Upper lobe of left lung (tissue), 6 donors: ENCODE results near the gene RAC3. TPM values are rescaled to one million over a fixed set of nuclear protein-coding genes. Genes with fewer than 3 reads are reported as not detected.

ENCODE experiments used
- ATAC-seq, 2 donors: fragments of 200-7000 bp; cut with Tn5 transposase; one replicate each; pipeline ENCODE4 v1.9.1; 2022; ENCODE audit warnings: mild to moderate bottlenecking in 2 of 2, moderate library complexity in 2 of 2; ENCODE audit not compliant: low FRiP score in 2 of 2
- DNase-seq, 2 donors: peaks; one replicate each; pipeline ENCODE4 v3.0.0-alpha.2; 2019 to 2020
- H3K27ac ChIP-seq, 4 donors: fragments of 200-600 bp; sonication (generic); one replicate each; pipeline ENCODE4 v1.5.1; 2016 to 2019
- H3K27me3 ChIP-seq, 4 donors: fragments of 200-600 bp; sonication (generic); one replicate each; pipeline ENCODE4 v1.5.1; 2017 to 2019
- H3K36me3 ChIP-seq, 4 donors: fragments of 200-600 bp; sonication (generic); one replicate each; pipeline ENCODE4 v1.5.1; 2016 to 2019
- H3K4me1 ChIP-seq, 4 donors: fragments of 200-600 bp; sonication (generic); one replicate each; pipeline ENCODE4 v1.5.1; 2018 to 2019
- H3K4me3 ChIP-seq, 4 donors: fragments of 200-600 bp; sonication (generic); one replicate each; pipeline ENCODE4 v1.5.1; 2017 to 2019; ENCODE audit warnings: mild to moderate bottlenecking in 2 of 4, moderate library complexity in 1 of 4
- H3K9me3 ChIP-seq, 4 donors: fragments of 200-600 bp; sonication (generic); one replicate each; pipeline ENCODE4 v1.5.1; 2018 to 2019
- CTCF ChIP-seq, 6 experiments: fragments of 450-650 bp in 4 of 6; fragments of 200-600 bp in 2 of 6; sonication (generic) in 2 of 6; IDR thresholded peaks; one replicate each; pipeline ENCODE4 v1.5.1; 2016 to 2019; ENCODE audit warnings: antibody characterized with exemption in 6 of 6
- EP300 ChIP-seq, 4 donors: sonication (generic); formaldehyde crosslinking; IDR thresholded peaks; one replicate each; pipeline ENCODE4 v1.5.1; 2017; ENCODE audit warnings: antibody characterized with exemption in 4 of 4, control low read depth in 2 of 4
- POLR2A ChIP-seq, 4 donors: fragments of 450-650 bp; IDR thresholded peaks; one replicate each; pipeline ENCODE4 v1.5.1; 2016 to 2017; ENCODE audit warnings: antibody characterized with exemption in 4 of 4, mild to moderate bottlenecking in 2 of 4
- POLR2AphosphoS5 ChIP-seq, 2 donors: sonication (generic); formaldehyde crosslinking; IDR thresholded peaks; one replicate each; pipeline ENCODE4 v1.5.1; 2017; ENCODE audit warnings: antibody characterized with exemption in 2 of 2
- WGBS, 2 donors: methylation state at CpG; one replicate each; pipeline ENCODE4 v1.1.5; 2017 to 2018; 5-methylcytosine and 5-hydroxymethylcytosine counted together
- total RNA-seq, 6 donors: library from RNA; depleted of rRNA in 4 of 6; stranded (reverse); fragments of >200 nt in 4 of 6; gene quantifications; one replicate each; pipeline versions ENCODE4 v1.1.0 to v1.2.1, GENCODE V29; 2016 to 2021
- donor health status: DM: no; HTN: no; CAD: no; lungs with moderate emphysema.
- donor health status: DM: no; HTN: yes; CAD: no; lungs with severe emphysema.

The RAC3 gene
- total RNA-seq, 6 donors from 2014 or later = 3.0 to 12.6 (median 7.1) TPM

- Histone ChIP-seq H3K36me3 (peaks cover 0 to 13% (median 8%) of the 10 kb centered on the region in 4 donors), H3K4me3 (no peak overlapping the region), H3K4me1 (peaks cover 15 to 51% (median 41%) of the 10 kb centered on the region in 4 donors), H3K27ac (no peak overlapping the region), H3K9me3 (no peaks in the 10 kb centered on the region), H3K27me3 (no peaks in the 10 kb centered on the region)
- ATAC-seq (no peak), DNase-seq (peak in 1 of 2 donors; percentile 59)
- TF ChIP-seq POLR2AphosphoS5 (IDR thresholded peaks at IDR 0.05) (no peak), POLR2A (IDR thresholded peaks at IDR 0.05) (no peak), EP300 (IDR thresholded peaks at IDR 0.05) (no peak), CTCF (IDR thresholded peaks at IDR 0.05) (no peak)
- WGBS, 2 donors = 92 to 93% methylated on average over 24 to 27 of the region's 28 CpGs
Measured at GRCh38 chr17:81996232-81996756, 35.2 kb upstream of the RAC3 start.

- WGBS, 2 donors = 93% methylated on average over 29 to 30 of the region's 30 CpGs
- Histone ChIP-seq H3K4me3 (no peak overlapping the region), H3K27me3 (no peaks in the 10 kb centered on the region), H3K27ac (no peak overlapping the region), H3K36me3 (peaks cover 0 to 13% (median 8%) of the 10 kb centered on the region in 4 donors), H3K9me3 (no peaks in the 10 kb centered on the region), H3K4me1 (peaks cover 11 to 45% (median 36%) of the 10 kb centered on the region in 4 donors)
- DNase-seq (peak in 1 of 2 donors; percentile 63), ATAC-seq (no peak)
- TF ChIP-seq POLR2A (IDR thresholded peaks at IDR 0.05) = no peak
- no peak for TF ChIP-seq EP300 (IDR thresholded peaks at IDR 0.05)
- TF ChIP-seq CTCF (IDR thresholded peaks at IDR 0.05) = no peak
- TF ChIP-seq POLR2AphosphoS5 (IDR thresholded peaks at IDR 0.05) = no peak
Measured at GRCh38 chr17:81996757-81997441, 34.6 kb upstream of the RAC3 start.

GRCh38 chr17:81998212-81998611 is 33.3 kb upstream of the RAC3 start:
- DNase-seq (no peak), ATAC-seq (no peak)
- no peaks in the 10 kb centered on the region for H3K27me3 ChIP-seq
- H3K4me1 ChIP-seq = peaks cover 4 to 33% (median 25%) of the 10 kb centered on the region in 4 donors
- 77 to 86% methylated on average over 7 of the region's 7 CpGs for WGBS, 2 donors
- no peak overlapping the region for H3K4me3 ChIP-seq
- TF ChIP-seq POLR2AphosphoS5 (IDR thresholded peaks at IDR 0.05) (no peak), POLR2A (IDR thresholded peaks at IDR 0.05) (no peak), EP300 (IDR thresholded peaks at IDR 0.05) (no peak)
- peaks cover 0 to 13% (median 8%) of the 10 kb centered on the region in 4 donors for H3K36me3 ChIP-seq
- H3K27ac ChIP-seq = no peak overlapping the region
- no peaks in the 10 kb centered on the region for H3K9me3 ChIP-seq

- ATAC-seq = no peak
- Histone ChIP-seq H3K27me3 (no peaks in the 10 kb centered on the region), H3K36me3 (peaks cover 0 to 13% (median 8%) of the 10 kb centered on the region in 4 donors), H3K4me3 (no peak overlapping the region), H3K27ac (peak overlapping the region in 3 of 4 donors; percentile 4 to 65 (median 27)), H3K4me1 (peaks cover 4 to 32% (median 22%) of the 10 kb centered on the region in 4 donors), H3K9me3 (no peaks in the 10 kb centered on the region)
- WGBS, 2 donors = 91 to 95% methylated on average over 7 to 14 of the region's 14 CpGs
- TF ChIP-seq POLR2A (IDR thresholded peaks at IDR 0.05) (no peak), POLR2AphosphoS5 (IDR thresholded peaks at IDR 0.05) (no peak), EP300 (IDR thresholded peaks at IDR 0.05) (no peak), CTCF (IDR thresholded peaks at IDR 0.05) (no peak)
- peak in 1 of 2 donors; percentile 74 for DNase-seq
Measured at GRCh38 chr17:81998691-81999438, 32.6 kb upstream of the RAC3 start.

- Histone ChIP-seq H3K9me3 (no peaks in the 10 kb centered on the region), H3K4me3 (no peak overlapping the region), H3K27ac (peak overlapping the region in 2 of 4 donors; percentile 24 to 65), H3K36me3 (peaks cover 0 to 10% (median 8%) of the 10 kb centered on the region in 4 donors), H3K27me3 (no peaks in the 10 kb centered on the region), H3K4me1 (peaks cover 0 to 25% (median 16%) of the 10 kb centered on the region in 4 donors)
- DNase-seq = peak; percentile 80 to 87
- no peak for TF ChIP-seq CTCF (IDR thresholded peaks at IDR 0.05)
- TF ChIP-seq EP300 (IDR thresholded peaks at IDR 0.05) = peak in 1 of 4 donors; percentile 30
- TF ChIP-seq POLR2AphosphoS5 (IDR thresholded peaks at IDR 0.05) = no peak
- TF ChIP-seq POLR2A (IDR thresholded peaks at IDR 0.05) = peak in 1 of 4 donors; percentile 27
- ATAC-seq = peak in 1 of 2 donors; percentile 69
- WGBS, 2 donors = 80 to 82% methylated on average over 12 of the region's 12 CpGs
Measured at GRCh38 chr17:81999587-81999975, 31.9 kb upstream of the RAC3 start.
